Vagina (tissue), 2 donors: ENCODE data around the gene CBX7.

ENCODE experiments used
- POLR2A ChIP-seq, 2 donors: fragments of 450-650 bp; IDR thresholded peaks; one replicate each; pipeline ENCODE4 v1.6.1; 2017; ENCODE audit warnings: antibody characterized with exemption in 2 of 2, mild to moderate bottlenecking in 2 of 2, moderate library complexity in 2 of 2
- POLR2AphosphoS5 ChIP-seq, 2 donors: sonication (generic); formaldehyde crosslinking; IDR thresholded peaks; one replicate each; pipeline ENCODE4 v1.9.0; 2017; ENCODE audit warnings: antibody characterized with exemption in 2 of 2, mild to moderate bottlenecking in 2 of 2, low read depth in 1 of 2; ENCODE audit not compliant: insufficient read depth in 1 of 2
- TF ChIP-seq, protein P1 (sequence below), 3 experiments: fragments of 450-650 bp in 2 of 3; fragments of 200-600 bp in 1 of 3; sonication (generic) in 1 of 3; IDR thresholded peaks; one replicate each; pipeline ENCODE4 v1.5.1; 2017 to 2019; ENCODE audit warnings: antibody characterized with exemption in 3 of 3, mild to moderate bottlenecking in 2 of 3, moderate library complexity in 2 of 3

DNA sequence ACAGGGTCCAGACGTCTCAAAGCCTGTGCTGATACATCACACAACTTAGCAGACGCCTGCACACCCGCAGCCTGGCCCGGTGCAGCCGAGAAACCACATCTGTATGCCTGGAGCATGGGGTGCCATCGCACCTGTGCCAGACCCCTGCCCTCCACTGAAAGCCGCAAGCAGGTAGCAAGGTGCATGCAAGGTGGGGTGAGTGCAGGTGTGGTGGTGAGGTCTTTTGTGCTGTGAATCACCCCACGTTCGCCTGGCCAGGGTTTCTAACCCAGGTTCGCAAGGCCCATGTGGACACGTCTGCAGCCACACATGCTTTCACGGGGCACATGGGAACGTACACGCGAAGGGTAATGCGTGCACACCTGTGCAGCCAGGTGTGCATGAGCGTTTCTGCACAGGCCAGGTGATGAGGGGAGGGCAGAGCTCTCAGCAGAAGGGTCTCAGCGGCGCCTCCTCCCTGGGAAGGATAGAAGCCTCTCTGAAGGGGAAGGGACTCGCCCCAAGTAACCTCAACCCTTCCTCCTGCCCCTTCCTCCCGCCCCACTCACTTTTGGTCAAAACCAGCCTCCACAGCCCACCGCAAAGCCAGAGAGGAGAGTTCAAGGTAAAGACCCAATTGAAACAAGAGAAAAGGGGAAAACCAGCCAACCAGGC is 19.5 kb downstream of the CBX7 start:
- TF ChIP-seq, protein P1, sequence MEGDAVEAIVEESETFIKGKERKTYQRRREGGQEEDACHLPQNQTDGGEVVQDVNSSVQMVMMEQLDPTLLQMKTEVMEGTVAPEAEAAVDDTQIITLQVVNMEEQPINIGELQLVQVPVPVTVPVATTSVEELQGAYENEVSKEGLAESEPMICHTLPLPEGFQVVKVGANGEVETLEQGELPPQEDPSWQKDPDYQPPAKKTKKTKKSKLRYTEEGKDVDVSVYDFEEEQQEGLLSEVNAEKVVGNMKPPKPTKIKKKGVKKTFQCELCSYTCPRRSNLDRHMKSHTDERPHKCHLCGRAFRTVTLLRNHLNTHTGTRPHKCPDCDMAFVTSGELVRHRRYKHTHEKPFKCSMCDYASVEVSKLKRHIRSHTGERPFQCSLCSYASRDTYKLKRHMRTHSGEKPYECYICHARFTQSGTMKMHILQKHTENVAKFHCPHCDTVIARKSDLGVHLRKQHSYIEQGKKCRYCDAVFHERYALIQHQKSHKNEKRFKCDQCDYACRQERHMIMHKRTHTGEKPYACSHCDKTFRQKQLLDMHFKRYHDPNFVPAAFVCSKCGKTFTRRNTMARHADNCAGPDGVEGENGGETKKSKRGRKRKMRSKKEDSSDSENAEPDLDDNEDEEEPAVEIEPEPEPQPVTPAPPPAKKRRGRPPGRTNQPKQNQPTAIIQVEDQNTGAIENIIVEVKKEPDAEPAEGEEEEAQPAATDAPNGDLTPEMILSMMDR (IDR thresholded peaks at IDR 0.05): no peak
- TF ChIP-seq POLR2A (IDR thresholded peaks at IDR 0.05) (no peak), POLR2AphosphoS5 (IDR thresholded peaks at IDR 0.05; ENCODE audit: insufficient read depth in 1 of 2, low read depth in 1 of 2) (no peak)
